ENCODE measurements around the gene TIMM13. TPM values are rescaled to one million over a fixed set of nuclear protein-coding genes. Genes with fewer than 3 reads are reported as not detected.

Gene TIMM13
- total RNA-seq, 2 experiments from 2014 or later, result 113 to 121 TPM

- ChIA-PET POLR2A (interaction anchor here (0.9 to 1.3 kb wide), 2 partner anchors 12 to 195 kb away, joined by 3 read pairs; no protein-coding TSS in a partner anchor), CTCF (interaction anchor here (0.6 kb wide), 1 partner anchor 207 kb away, joined by 3 read pairs; no protein-coding TSS in a partner anchor)
- Mint-ChIP-seq H3K4me1 (ENCODE audit: low read depth) (peaks cover 8% of the 10 kb centered on the region), H3K9me3 (no peaks in the 10 kb centered on the region), H3K27me3 (no peaks in the 10 kb centered on the region), H3K36me3 (ENCODE audit: low read depth) (peaks cover 22% of the 10 kb centered on the region), H3K4me3 (no peak overlapping the region), H3K27ac (no peak overlapping the region)
- no peak for TF ChIP-seq CTCF (IDR thresholded peaks at IDR 0.05)
- DNase-seq (no peak), ATAC-seq (no peak)
- intact Hi-C loops (cut with micrococcal nuclease), result no loop called here
These were observed 2.6 kb upstream of the TIMM13 start for GRCh38 chr19:2429917-2430535.

GRCh38 chr19:2428756-2429711, 1.6 kb upstream of the TIMM13 start:
- H3K9me3 Mint-ChIP-seq, result no peaks in the 10 kb centered on the region

GRCh38 chr19:2428321-2428690, 920 bp upstream of the TIMM13 start:
- TF ChIP-seq CTCF (IDR thresholded peaks at IDR 0.05), result no peak
- Mint-ChIP-seq H3K27ac (peak overlapping the region; percentile 94), H3K4me1 (ENCODE audit: low read depth) (peaks cover 8% of the 10 kb centered on the region), H3K9me3 (no peaks in the 10 kb centered on the region), H3K36me3 (ENCODE audit: low read depth) (peaks cover 19% of the 10 kb centered on the region), H3K27me3 (no peaks in the 10 kb centered on the region), H3K4me3 (no peak overlapping the region)
- no peak for DNase-seq
- intact Hi-C loops (cut with micrococcal nuclease), result no loop called here
- ATAC-seq, result no peak
- POLR2A ChIA-PET, result interaction anchor here (0.6 to 3.5 kb wide), 15 partner anchors 11 to 278 kb away, joined by 3 to 31 read pairs (median 4); partner anchors contain the start of genes GADD45B and LMNB2
- CTCF ChIA-PET, result interaction anchor here (0.6 to 1.8 kb wide), 4 partner anchors 35 to 1917 kb away, joined by 3 to 5 read pairs (median 4); no protein-coding TSS in a partner anchor

More at GRCh38 chr19:2428756-2429711, 1.6 kb upstream of the TIMM13 start:
- Mint-ChIP-seq H3K27me3 (no peaks in the 10 kb centered on the region), H3K4me1 (ENCODE audit: low read depth) (peaks cover 8% of the 10 kb centered on the region), H3K4me3 (no peak overlapping the region), H3K36me3 (ENCODE audit: low read depth) (peaks cover 19% of the 10 kb centered on the region), H3K27ac (no peak overlapping the region)
- TF ChIP-seq CTCF (IDR thresholded peaks at IDR 0.05), result no peak
- ChIA-PET POLR2A (interaction anchor here (1.0 to 3.5 kb wide), 9 partner anchors 10 to 218 kb away, joined by 3 to 31 read pairs (median 4); partner anchors contain the start of gene GADD45B), CTCF (interaction anchor here (0.6 to 1.8 kb wide), 3 partner anchors 182 to 211 kb away, joined by 3 to 5 read pairs (median 3); no protein-coding TSS in a partner anchor)
- DNase-seq (no peak), ATAC-seq (no peak)
- intact Hi-C loops (cut with micrococcal nuclease), result no loop called here

GRCh38 chr19:2426611-2427428, 566 bp downstream of the TIMM13 start:
- CTCF ChIA-PET, result interaction anchor here (1.1 to 1.8 kb wide), 3 partner anchors 36 to 194 kb away, joined by 4 to 5 read pairs (median 5); no protein-coding TSS in a partner anchor
- Mint-ChIP-seq H3K4me1 (ENCODE audit: low read depth) (peaks cover 10% of the 10 kb centered on the region), H3K9me3 (no peaks in the 10 kb centered on the region), H3K4me3 (peak overlapping the region; percentile 82), H3K27ac (peak overlapping the region; percentile 94), H3K27me3 (no peaks in the 10 kb centered on the region), H3K36me3 (ENCODE audit: low read depth) (peaks cover 18% of the 10 kb centered on the region)
- intact Hi-C loops (cut with micrococcal nuclease), result no loop called here
- TF ChIP-seq CTCF (IDR thresholded peaks at IDR 0.05), result no peak
- ATAC-seq, result peak; percentile 21
- POLR2A ChIA-PET, result interaction anchor here (0.6 to 3.5 kb wide), 17 partner anchors 12 to 349 kb away, joined by 3 to 31 read pairs (median 4); partner anchors contain the start of genes GADD45B and LMNB2
- DNase-seq, result peak; percentile 52

Measured in activated CD8-positive, alpha-beta T cell treated with anti-CD3 and anti-CD28 coated beads for 36 hours (primary cell).